ENCODE measurements around the gene CDK19.
"Not testable (repeated sequence)": the region's sequence is repeated elsewhere in the genome, so short reads cannot be mapped to it uniquely, and the experiment has no call there.

CDK19 gene

DNA sequence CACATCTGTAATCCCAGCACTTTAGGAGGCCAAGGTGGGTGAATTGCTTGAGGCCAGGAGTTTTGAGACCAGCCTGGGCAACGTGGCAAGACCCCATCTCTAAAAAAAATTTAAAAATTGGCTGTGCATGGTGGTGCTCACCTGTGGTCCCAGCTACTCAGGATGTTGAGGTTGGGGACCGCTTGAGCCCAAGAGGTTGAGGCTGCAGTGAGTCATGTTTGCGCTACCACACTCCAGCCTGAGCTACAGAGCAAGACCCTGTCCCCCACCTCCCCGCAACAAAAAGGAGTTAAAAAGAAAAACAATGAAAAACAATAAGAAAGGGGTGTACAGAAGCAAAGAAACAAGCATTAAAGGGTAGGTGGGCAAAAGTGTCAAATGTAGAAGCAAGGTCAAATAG lies 57.3 kb downstream of the CDK19 start:
- no peak for TF ChIP-seq SUZ12 (IDR thresholded peaks at IDR 0.05)
- no peak for TF ChIP-seq LEF1 (IDR thresholded peaks at IDR 0.05; ENCODE audit: borderline replicate concordance)
- TF ChIP-seq ELF4 (IDR thresholded peaks at IDR 0.05) = no peak
- TF ChIP-seq, protein P1, sequence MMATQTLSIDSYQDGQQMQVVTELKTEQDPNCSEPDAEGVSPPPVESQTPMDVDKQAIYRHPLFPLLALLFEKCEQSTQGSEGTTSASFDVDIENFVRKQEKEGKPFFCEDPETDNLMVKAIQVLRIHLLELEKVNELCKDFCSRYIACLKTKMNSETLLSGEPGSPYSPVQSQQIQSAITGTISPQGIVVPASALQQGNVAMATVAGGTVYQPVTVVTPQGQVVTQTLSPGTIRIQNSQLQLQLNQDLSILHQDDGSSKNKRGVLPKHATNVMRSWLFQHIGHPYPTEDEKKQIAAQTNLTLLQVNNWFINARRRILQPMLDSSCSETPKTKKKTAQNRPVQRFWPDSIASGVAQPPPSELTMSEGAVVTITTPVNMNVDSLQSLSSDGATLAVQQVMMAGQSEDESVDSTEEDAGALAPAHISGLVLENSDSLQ (IDR thresholded peaks at IDR 0.05) = no peak
- TF ChIP-seq ARNT (IDR thresholded peaks at IDR 0.05) = no peak
- TF ChIP-seq FOXK2 (IDR thresholded peaks at IDR 0.05) = no peak
- TF ChIP-seq HDGF (IDR thresholded peaks at IDR 0.05; ENCODE audit: borderline replicate concordance) = no peak
- TF ChIP-seq CTBP1 (IDR thresholded peaks at IDR 0.05; ENCODE audit: borderline replicate concordance) = no peak
- TF ChIP-seq SP1 (IDR thresholded peaks at IDR 0.05) = no peak
- no peak for TF ChIP-seq NFRKB (IDR thresholded peaks at IDR 0.05)
- no peak for DNase-seq (ENCODE audit: extremely low spot score)
- ChIA-PET POLR2A (interaction anchor here (1.3 kb wide), 1 partner anchor 116 kb away, joined by 3 read pairs; the partner anchor contains the start of gene AMD1), CTCF (no interaction called here)

DNA sequence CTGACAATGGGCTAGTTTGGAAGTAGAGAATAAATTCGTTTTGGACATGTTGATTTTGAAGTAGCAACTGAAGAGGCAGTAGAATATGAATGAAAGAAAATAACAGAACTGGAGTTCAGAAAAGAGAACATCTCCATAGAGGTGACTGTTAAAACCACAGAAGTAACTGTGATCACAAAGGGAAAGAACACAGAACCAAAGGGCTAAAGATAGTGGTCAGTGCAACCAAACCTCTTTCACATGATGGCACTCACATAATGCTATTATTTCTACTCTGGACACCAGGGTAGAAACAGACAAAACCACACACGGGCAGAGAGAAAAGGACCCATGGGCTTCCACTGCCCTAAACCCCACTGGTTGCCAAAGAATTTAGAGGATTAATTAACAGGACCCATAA lies 58.5 kb downstream of the CDK19 start:
- DNase-seq (ENCODE audit: extremely low spot score) = no peak
- no peak for TF ChIP-seq TARDBP (IDR thresholded peaks at IDR 0.05)
- CTCF ChIA-PET = interaction anchor here (0.6 kb wide), 2 partner anchors 17 to 126 kb away, joined by 3 to 4 read pairs; no protein-coding TSS in a partner anchor
- POLR2A ChIA-PET = no interaction called here

DNA sequence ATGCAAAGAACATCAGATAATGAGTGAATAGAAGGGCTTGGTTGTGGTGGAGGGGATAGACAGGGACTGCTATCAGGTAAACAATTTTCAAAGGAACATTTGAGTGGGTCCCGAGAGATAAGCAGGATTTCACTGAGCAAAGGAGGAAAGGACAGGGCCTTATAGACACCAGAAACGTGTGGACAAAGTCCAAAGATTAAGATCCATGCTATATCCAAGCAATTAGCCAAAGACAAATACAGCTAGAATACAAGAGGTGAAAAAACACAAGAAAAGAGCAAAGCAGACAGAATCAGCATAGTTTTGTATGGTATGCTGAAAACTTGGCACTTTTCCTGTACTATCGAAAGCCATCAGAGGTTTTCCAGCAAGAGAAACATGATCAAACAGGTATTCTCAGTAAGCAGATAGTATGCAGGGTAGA lies 59.8 kb downstream of the CDK19 start:
- ChIA-PET CTCF (no interaction called here), POLR2A (no interaction called here)
- DNase-seq (ENCODE audit: extremely low spot score) = no peak
- TF ChIP-seq NFRKB (IDR thresholded peaks at IDR 0.05) = no peak
- TF ChIP-seq LEF1 (IDR thresholded peaks at IDR 0.05; ENCODE audit: borderline replicate concordance) = no peak
- no peak for TF ChIP-seq FOXK2 (IDR thresholded peaks at IDR 0.05)
- TF ChIP-seq, protein P1 (IDR thresholded peaks at IDR 0.05) = no peak
- TF ChIP-seq ARNT (IDR thresholded peaks at IDR 0.05) = no peak
- no peak for TF ChIP-seq SUZ12 (IDR thresholded peaks at IDR 0.05)
- TF ChIP-seq TARDBP (IDR thresholded peaks at IDR 0.05) = no peak

DNA sequence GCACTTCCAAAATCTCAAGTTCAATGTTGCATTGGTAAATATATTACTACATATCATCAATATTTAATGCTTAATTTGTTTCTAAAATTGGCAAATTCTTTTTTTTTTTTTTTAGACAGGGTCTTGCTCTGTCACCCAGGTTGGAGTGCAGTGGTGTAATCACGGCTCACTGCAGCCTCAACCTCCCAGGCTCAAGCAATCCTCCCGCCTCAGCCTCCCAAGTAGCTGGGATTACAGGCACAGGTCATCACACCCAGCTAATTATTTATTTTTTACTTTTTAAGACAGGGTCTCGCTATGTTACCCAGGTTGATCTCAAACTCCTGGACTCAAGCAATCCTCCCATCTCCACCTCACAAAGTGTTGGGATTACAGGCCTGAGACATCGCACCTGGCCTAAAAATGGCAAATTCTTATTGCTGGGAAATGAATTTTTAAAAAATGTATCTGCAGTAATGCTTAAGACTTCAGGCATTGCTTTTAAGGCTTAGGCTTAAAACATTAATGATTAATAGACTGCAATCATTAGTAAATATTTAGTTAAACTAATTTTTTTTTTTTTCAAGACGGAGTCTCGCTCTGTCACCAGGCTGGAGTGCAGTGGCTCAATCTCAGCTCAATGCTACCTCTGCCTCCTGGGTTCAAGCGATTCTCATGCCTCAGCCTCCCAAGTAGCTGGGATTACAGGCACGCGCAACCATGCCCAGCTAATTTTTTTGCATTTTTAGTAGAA lies 61.2 kb downstream of the CDK19 start:
- POLR2A ChIA-PET; DNase-seq (ENCODE audit: extremely low spot score): not testable (repeated sequence)
- CTCF ChIA-PET = interaction anchor here (0.7 kb wide), 1 partner anchor 24 kb away, joined by 3 read pairs; no protein-coding TSS in a partner anchor

DNA sequence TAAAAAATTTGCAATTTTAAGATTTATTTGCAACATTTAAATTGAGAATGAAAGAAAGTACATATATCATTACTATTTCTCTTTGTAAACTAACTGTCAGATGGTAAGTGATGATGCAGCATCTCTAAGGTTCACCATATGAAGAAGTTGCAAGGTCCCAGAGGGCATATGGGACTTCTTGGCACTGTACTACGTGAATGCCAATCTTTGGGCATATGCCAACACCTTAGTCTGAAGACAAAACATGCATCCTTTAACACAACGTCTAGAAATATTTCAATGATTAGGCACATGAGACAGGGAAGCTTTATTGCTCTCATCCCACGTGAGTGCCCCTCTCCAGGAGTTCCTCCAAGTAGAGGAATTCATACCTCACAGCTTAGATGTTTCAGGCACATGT lies 66.8 kb downstream of the CDK19 start:
- no peak for DNase-seq (ENCODE audit: extremely low spot score)
- POLR2A ChIA-PET = interaction anchor here (3.3 kb wide), 1 partner anchor 66 kb away, joined by 12 read pairs; the partner anchor contains the start of gene CDK19
- CTCF ChIA-PET = no interaction called here
- TF ChIP-seq NFRKB (IDR thresholded peaks at IDR 0.05) = no peak
- no peak for TF ChIP-seq HDGF (IDR thresholded peaks at IDR 0.05; ENCODE audit: borderline replicate concordance)
- no peak for TF ChIP-seq CTBP1 (IDR thresholded peaks at IDR 0.05; ENCODE audit: borderline replicate concordance)
- no peak for TF ChIP-seq FOXA1 (IDR thresholded peaks at IDR 0.05)
- no peak for TF ChIP-seq FOXM1 (IDR thresholded peaks at IDR 0.05; ENCODE audit: borderline replicate concordance)
- TF ChIP-seq ZNF384 (IDR thresholded peaks at IDR 0.05) = no peak
- TF ChIP-seq FOXK2 (IDR thresholded peaks at IDR 0.05) = no peak
- TF ChIP-seq TARDBP (IDR thresholded peaks at IDR 0.05) = no peak
- TF ChIP-seq SUZ12 (IDR thresholded peaks at IDR 0.05) = no peak
- TF ChIP-seq, protein P1 (IDR thresholded peaks at IDR 0.05) = no peak
- no peak for TF ChIP-seq L3MBTL2 (conservative IDR thresholded peaks at IDR 0.05)
- TF ChIP-seq BHLHE40 (IDR thresholded peaks at IDR 0.05; ENCODE audit: borderline replicate concordance) = no peak

DNA sequence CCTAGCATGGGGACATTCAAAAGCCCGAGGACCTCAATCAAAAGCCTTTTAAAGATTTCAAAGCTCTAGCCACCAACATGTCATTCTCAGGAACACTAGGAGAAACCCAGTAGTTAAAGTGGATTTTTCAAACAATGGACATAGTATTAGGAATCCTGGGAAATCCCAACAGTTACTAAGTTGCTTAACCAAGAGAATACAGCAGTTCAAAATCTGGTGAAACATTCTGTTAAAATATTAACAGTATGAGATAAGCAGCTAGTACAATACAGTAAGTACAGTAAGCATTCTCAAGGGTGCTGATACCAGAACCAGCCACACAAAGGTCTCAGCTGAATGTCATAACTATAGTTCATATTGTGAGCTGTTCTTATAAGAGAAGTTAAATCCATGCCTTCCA lies 68.6 kb downstream of the CDK19 start:
- POLR2A ChIA-PET = interaction anchor here (3.3 kb wide), 1 partner anchor 68 kb away, joined by 12 read pairs; the partner anchor contains the start of gene CDK19
- no peak for DNase-seq (ENCODE audit: extremely low spot score)
- CTCF ChIA-PET = interaction anchor here (0.6 kb wide), 1 partner anchor 98 kb away, joined by 6 read pairs; no protein-coding TSS in a partner anchor
- TF ChIP-seq FOXA1 (IDR thresholded peaks at IDR 0.05) = no peak
- no peak for TF ChIP-seq SP1 (IDR thresholded peaks at IDR 0.05)
- TF ChIP-seq SUZ12 (IDR thresholded peaks at IDR 0.05) = no peak
- TF ChIP-seq ARNT (IDR thresholded peaks at IDR 0.05) = no peak
- TF ChIP-seq, protein P1 (IDR thresholded peaks at IDR 0.05) = no peak
- no peak for TF ChIP-seq ZNF384 (IDR thresholded peaks at IDR 0.05)
- TF ChIP-seq FOXK2 (IDR thresholded peaks at IDR 0.05) = no peak
- TF ChIP-seq TARDBP (IDR thresholded peaks at IDR 0.05) = no peak
- TF ChIP-seq CTBP1 (IDR thresholded peaks at IDR 0.05; ENCODE audit: borderline replicate concordance) = no peak
- no peak for TF ChIP-seq BHLHE40 (IDR thresholded peaks at IDR 0.05; ENCODE audit: borderline replicate concordance)

All from HEK293T (cell line).